ENCODE measurements around the gene CDC45.

Gene CDC45

GRCh38 chr22:19492504-19493174 is 12.9 kb downstream of the CDC45 start:
- no peak for TF ChIP-seq CTCF (conservative IDR thresholded peaks at IDR 0.05; ENCODE audit: low read length)

GRCh38 chr22:19494001-19494560 is 14.4 kb downstream of the CDC45 start:
- no peak overlapping the region for H3K4me3 ChIP-seq (ENCODE audit: low read length)
- no peak for DNase-seq (ENCODE audit: low read depth)

More at GRCh38 chr22:19492504-19493174, 12.9 kb downstream of the CDC45 start:
- no peak for DNase-seq (ENCODE audit: low read depth)
- no peak overlapping the region for H3K4me3 ChIP-seq (ENCODE audit: low read length)

GRCh38 chr22:19494676-19495173 is 15.0 kb downstream of the CDC45 start:
- DNase-seq (ENCODE audit: low read depth): no peak
- no peak for TF ChIP-seq CTCF (conservative IDR thresholded peaks at IDR 0.05; ENCODE audit: low read length)
- H3K4me3 ChIP-seq (ENCODE audit: low read length): no peak overlapping the region

More at GRCh38 chr22:19494001-19494560, 14.4 kb downstream of the CDC45 start:
- TF ChIP-seq CTCF (conservative IDR thresholded peaks at IDR 0.05; ENCODE audit: low read length): no peak

GRCh38 chr22:19495562-19496323 is 16.0 kb downstream of the CDC45 start:
- no peak overlapping the region for H3K4me3 ChIP-seq (ENCODE audit: low read length)
- DNase-seq (ENCODE audit: low read depth): peak; percentile 39
- peak; percentile 33 for TF ChIP-seq CTCF (conservative IDR thresholded peaks at IDR 0.05; ENCODE audit: low read length)

- no peak for TF ChIP-seq CTCF (conservative IDR thresholded peaks at IDR 0.05; ENCODE audit: low read length)
These were observed 16.6 kb downstream of the CDC45 start for GRCh38 chr22:19496324-19496630.

GRCh38 chr22:19497245-19497644 is 17.5 kb downstream of the CDC45 start:
- DNase-seq (ENCODE audit: low read depth): peak; percentile 54
- H3K4me3 ChIP-seq (ENCODE audit: low read length): no peak overlapping the region
- TF ChIP-seq CTCF (conservative IDR thresholded peaks at IDR 0.05; ENCODE audit: low read length): no peak

More at GRCh38 chr22:19496324-19496630, 16.6 kb downstream of the CDC45 start:
- no peak for DNase-seq (ENCODE audit: low read depth)
- no peak overlapping the region for H3K4me3 ChIP-seq (ENCODE audit: low read length)

Measured in AG10803 (cell line).